Measurements from ENCODE around the gene C5orf47. TPM values are rescaled to one million over a fixed set of nuclear protein-coding genes. Genes with fewer than 3 reads are reported as not detected.
A peak's percentile ranks its signal among the peaks of the same experiment; 100 is the strongest.

Gene C5orf47
- total and polyA plus RNA-seq, 4 donors = not detected

GRCh38 chr5:174045470-174046025 lies 56.6 kb downstream of the C5orf47 start, which contains the start of gene NSG2:
Gene NSG2, plus strand, starts transcription at chr5:174045706. Its CDS starts 1,050 bp downstream, at chr5:174046756.
- WGBS, 2 donors = 2% methylated on average over 17 of the region's 17 CpGs
- DNase-seq (peak; percentile 69 to 85), ATAC-seq (ENCODE audit: low FRiP score) (peak; percentile 79)
- Histone ChIP-seq H3K4me1 (ENCODE audit: control insufficient read depth in 1 of 2, insufficient read depth in 2 of 2, low read length in 2 of 2) (no peaks in the 10 kb centered on the region), H3K27me3 (ENCODE audit: control insufficient read depth in 1 of 2, insufficient read depth in 2 of 2, low read length in 1 of 2) (no peaks in the 10 kb centered on the region), H3K4me3 (ENCODE audit: low read length in 2 of 2) (no peak within 1 kb of the TSS), H3K27ac (ENCODE audit: low read depth in 1 of 2, low read length in 2 of 2) (no peak within 1 kb of the TSS), H3K9me3 (ENCODE audit: control insufficient read depth, low read length) (no peaks in the 10 kb centered on the region), H3K36me3 (ENCODE audit: control insufficient read depth in 1 of 2, insufficient read depth in 2 of 2, low read length in 1 of 2) (no peaks in the 10 kb centered on the region)
- intact Hi-C loops (cut with DNase I) = loop anchor here in 1 of 2 donors (10.0 kb wide), 1 partner anchor 269 kb away; no protein-coding TSS in a partner anchor

- H3K27ac ChIP-seq (ENCODE audit: low read depth in 1 of 2, low read length in 2 of 2) = no peak overlapping the region
- intact Hi-C loops (cut with DNase I) = loop anchor here in 1 of 2 donors (10.0 kb wide), 1 partner anchor 268 kb away; no protein-coding TSS in a partner anchor
- H3K36me3 ChIP-seq (ENCODE audit: control insufficient read depth in 1 of 2, insufficient read depth in 2 of 2, low read length in 1 of 2) = no peaks in the 10 kb centered on the region
- DNase-seq = no peak
- H3K4me3 ChIP-seq (ENCODE audit: low read length in 2 of 2) = no peak overlapping the region
- no peaks in the 10 kb centered on the region for H3K4me1 ChIP-seq (ENCODE audit: control insufficient read depth in 1 of 2, insufficient read depth in 2 of 2, low read length in 2 of 2)
- WGBS, 2 donors = 65 to 67% methylated on average over 5 of the region's 5 CpGs
- no peak for ATAC-seq (ENCODE audit: low FRiP score)
- H3K9me3 ChIP-seq (ENCODE audit: control insufficient read depth, low read length) = no peaks in the 10 kb centered on the region
- no peaks in the 10 kb centered on the region for H3K27me3 ChIP-seq (ENCODE audit: control insufficient read depth in 1 of 2, insufficient read depth in 2 of 2, low read length in 1 of 2)
These were observed 57.6 kb downstream of the C5orf47 start for GRCh38 chr5:174046558-174046957.

- Histone ChIP-seq H3K27me3 (ENCODE audit: control insufficient read depth in 1 of 2, insufficient read depth in 2 of 2, low read length in 1 of 2) (no peaks in the 10 kb centered on the region), H3K36me3 (ENCODE audit: control insufficient read depth in 1 of 2, insufficient read depth in 2 of 2, low read length in 1 of 2) (no peaks in the 10 kb centered on the region), H3K4me1 (ENCODE audit: control insufficient read depth in 1 of 2, insufficient read depth in 2 of 2, low read length in 2 of 2) (no peaks in the 10 kb centered on the region), H3K9me3 (ENCODE audit: control insufficient read depth, low read length) (no peaks in the 10 kb centered on the region), H3K4me3 (ENCODE audit: low read length in 2 of 2) (no peak overlapping the region), H3K27ac (ENCODE audit: low read depth in 1 of 2, low read length in 2 of 2) (no peak overlapping the region)
- intact Hi-C loops (cut with DNase I) = loop anchor here in 1 of 2 donors (10.0 kb wide), 1 partner anchor 267 kb away; no protein-coding TSS in a partner anchor
- no peak for ATAC-seq (ENCODE audit: low FRiP score)
- 73 to 76% methylated on average over 4 of the region's 4 CpGs for WGBS, 2 donors
- DNase-seq = no peak
These were observed 58.6 kb downstream of the C5orf47 start for GRCh38 chr5:174047472-174048099.

GRCh38 chr5:174052636-174053035 lies 63.7 kb downstream of the C5orf47 start:
- no peaks in the 10 kb centered on the region for H3K27me3 ChIP-seq (ENCODE audit: control insufficient read depth in 1 of 2, insufficient read depth in 2 of 2, low read length in 1 of 2)
- H3K36me3 ChIP-seq (ENCODE audit: control insufficient read depth in 1 of 2, insufficient read depth in 2 of 2, low read length in 1 of 2) = no peaks in the 10 kb centered on the region
- H3K9me3 ChIP-seq (ENCODE audit: control insufficient read depth, low read length) = no peaks in the 10 kb centered on the region
- ATAC-seq (ENCODE audit: low FRiP score) (no peak), DNase-seq (no peak)
- no peak overlapping the region for H3K27ac ChIP-seq (ENCODE audit: low read depth in 1 of 2, low read length in 2 of 2)
- WGBS, 2 donors = 88 to 93% methylated on average over 5 of the region's 5 CpGs
- intact Hi-C loops (cut with DNase I) = no loop called here
- H3K4me3 ChIP-seq (ENCODE audit: low read length in 2 of 2) = no peak overlapping the region
- no peaks in the 10 kb centered on the region for H3K4me1 ChIP-seq (ENCODE audit: control insufficient read depth in 1 of 2, insufficient read depth in 2 of 2, low read length in 2 of 2)

GRCh38 chr5:174053905-174054304 lies 64.9 kb downstream of the C5orf47 start:
- intact Hi-C loops (cut with DNase I) = no loop called here
- H3K4me3 ChIP-seq (ENCODE audit: low read length in 2 of 2) = no peak overlapping the region
- no peaks in the 10 kb centered on the region for H3K9me3 ChIP-seq (ENCODE audit: control insufficient read depth, low read length)

More at GRCh38 chr5:174053905-174054304, 64.9 kb downstream of the C5orf47 start:
- ATAC-seq (ENCODE audit: low FRiP score) (no peak), DNase-seq (no peak)
- Histone ChIP-seq H3K27ac (ENCODE audit: low read depth in 1 of 2, low read length in 2 of 2) (no peak overlapping the region), H3K36me3 (ENCODE audit: control insufficient read depth in 1 of 2, insufficient read depth in 2 of 2, low read length in 1 of 2) (no peaks in the 10 kb centered on the region), H3K4me1 (ENCODE audit: control insufficient read depth in 1 of 2, insufficient read depth in 2 of 2, low read length in 2 of 2) (no peaks in the 10 kb centered on the region), H3K27me3 (ENCODE audit: control insufficient read depth in 1 of 2, insufficient read depth in 2 of 2, low read length in 1 of 2) (no peaks in the 10 kb centered on the region)
- 95% methylated on average over 3 of the region's 3 CpGs for WGBS, 2 donors

Other genes starting within 250 kb of the C5orf47 start
- 10 to 100 TPM; 50.4 to 80.1 TPM for gene CPEB4, start 100.8 kb upstream of the C5orf47 start, total RNA-seq
- gene CPEB4, start 100.8 kb upstream of the C5orf47 start, polyA plus RNA-seq = 10 to 100 TPM in 1 of 2 donors, 1 to 10 TPM in 1; 9.0 to 10.6 TPM
- gene NSG2, start 56.5 kb downstream of the C5orf47 start, total RNA-seq = not detected
- under 1 TPM in 1 of 2 donors, not detected in 1; 0.64 TPM for gene NSG2, start 56.5 kb downstream of the C5orf47 start, polyA plus RNA-seq

Measured in aorta (tissue), 5 donors.